Glutamatergic neuron (in vitro differentiated cells): ENCODE results near the gene TP53TG5. TPM values are rescaled to one million over a fixed set of nuclear protein-coding genes. Genes with fewer than 3 reads are reported as not detected.

Experiments
- DNase-seq: peaks from one replicate; pipeline ENCODE4 v3.0.0; 2022
- H3K27ac Mint-ChIP-seq: one replicate; pipeline ENCODE4 v1.8.0; 2020; ENCODE audit warnings: mild to moderate bottlenecking, mixed read lengths, inconsistent platforms; ENCODE audit not compliant: unreplicated experiment
- H3K27me3 Mint-ChIP-seq: one replicate; pipeline ENCODE4 v1.8.0; 2020; ENCODE audit warnings: mild to moderate bottlenecking, moderate library complexity, mixed read lengths, inconsistent platforms; ENCODE audit not compliant: unreplicated experiment
- H3K36me3 Mint-ChIP-seq: one replicate; pipeline ENCODE4 v1.8.0; 2020; ENCODE audit warnings: mild to moderate bottlenecking, mixed read lengths, inconsistent platforms; ENCODE audit not compliant: unreplicated experiment
- H3K4me1 Mint-ChIP-seq: one replicate; pipeline ENCODE4 v1.8.0; 2020; ENCODE audit warnings: mild to moderate bottlenecking, low read depth, mixed read lengths, inconsistent platforms; ENCODE audit not compliant: unreplicated experiment
- H3K4me3 Mint-ChIP-seq: one replicate; pipeline ENCODE4 v1.8.0; 2020; ENCODE audit warnings: mild to moderate bottlenecking, mixed read lengths, inconsistent platforms; ENCODE audit not compliant: unreplicated experiment
- H3K9me3 Mint-ChIP-seq: one replicate; pipeline ENCODE4 v1.8.0; 2020; ENCODE audit warnings: mild to moderate bottlenecking, moderate library complexity, mixed read lengths, inconsistent platforms; ENCODE audit not compliant: unreplicated experiment
- CTCF ChIP-seq: fragments of 200-600 bp; sonication (generic); IDR thresholded peaks from one replicate; pipeline ENCODE4 v1.5.0; 2021; ENCODE audit not compliant: partially characterized antibody, unreplicated experiment
- total RNA-seq: library from RNA; stranded (reverse); fragmentation: NEBNext Ultra II Directional; extraction: Animal tissue kit (Norgen Biotek cat#: 25700); gene quantifications from one replicate; pipeline ENCODE4 v1.2.1, GENCODE V29; 2021; ENCODE audit not compliant: unreplicated experiment

The TP53TG5 gene
- total RNA-seq, 1 donor from 2014 or later: not detected

GRCh38 chr20:45407783-45408645, 29.9 kb upstream of the TP53TG5 start, which contains the start of gene DBNDD2:
TSS of gene DBNDD2 (plus strand) at chr20:45408289. CDS start at chr20:45408468, 179 bp downstream.
- Mint-ChIP-seq H3K4me3 (peak within 1 kb of the TSS; percentile 82), H3K4me1 (no peaks in the 10 kb centered on the region), H3K36me3 (no peaks in the 10 kb centered on the region), H3K27me3 (peaks cover 16% of the 10 kb centered on the region), H3K9me3 (peaks cover 5% of the 10 kb centered on the region), H3K27ac (no peak within 1 kb of the TSS)
- no peak for TF ChIP-seq CTCF
- DNase-seq: no peak

DNA sequence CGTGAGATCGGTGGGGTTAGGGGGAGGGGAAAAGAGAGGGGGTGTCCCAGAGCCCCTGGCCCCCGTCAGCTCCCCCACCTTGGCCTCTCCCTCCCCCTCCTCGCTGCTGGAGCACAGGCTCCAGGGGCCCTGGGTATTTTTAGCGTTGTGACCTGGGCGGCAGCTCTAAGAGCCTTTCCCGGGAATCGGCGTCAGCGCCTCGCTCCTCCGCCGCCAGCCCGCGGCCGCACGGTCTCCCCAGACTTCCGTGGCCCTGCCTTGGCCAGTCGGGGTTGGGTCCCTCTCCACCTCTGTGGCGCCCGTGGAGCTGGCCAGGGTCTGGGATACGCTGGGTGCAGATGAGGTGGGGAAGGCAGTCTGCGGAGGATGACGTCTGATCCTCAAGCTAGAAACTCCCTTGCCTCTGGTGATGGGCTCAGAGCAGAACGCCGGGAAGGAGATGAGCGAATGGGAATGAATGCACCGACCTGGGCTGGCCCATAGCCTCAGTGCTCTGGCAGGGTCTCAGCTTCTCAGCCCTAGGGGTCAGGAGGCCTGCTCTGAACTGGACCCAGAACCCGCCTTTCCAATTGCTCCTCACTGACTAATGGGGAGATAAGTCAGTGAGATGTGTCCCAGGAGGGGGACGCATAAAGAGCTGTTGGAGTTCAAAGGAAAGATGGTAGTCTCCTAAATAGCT, 29.1 kb upstream of the TP53TG5 start:
- peak; percentile 40 for DNase-seq
- no peaks in the 10 kb centered on the region for H3K36me3 Mint-ChIP-seq
- H3K4me3 Mint-ChIP-seq: peak overlapping the region; percentile 82
- peaks cover 14% of the 10 kb centered on the region for H3K27me3 Mint-ChIP-seq
- no peaks in the 10 kb centered on the region for H3K4me1 Mint-ChIP-seq
- TF ChIP-seq CTCF: no peak
- H3K27ac Mint-ChIP-seq: no peak overlapping the region
- H3K9me3 Mint-ChIP-seq: peaks cover 5% of the 10 kb centered on the region

DNA sequence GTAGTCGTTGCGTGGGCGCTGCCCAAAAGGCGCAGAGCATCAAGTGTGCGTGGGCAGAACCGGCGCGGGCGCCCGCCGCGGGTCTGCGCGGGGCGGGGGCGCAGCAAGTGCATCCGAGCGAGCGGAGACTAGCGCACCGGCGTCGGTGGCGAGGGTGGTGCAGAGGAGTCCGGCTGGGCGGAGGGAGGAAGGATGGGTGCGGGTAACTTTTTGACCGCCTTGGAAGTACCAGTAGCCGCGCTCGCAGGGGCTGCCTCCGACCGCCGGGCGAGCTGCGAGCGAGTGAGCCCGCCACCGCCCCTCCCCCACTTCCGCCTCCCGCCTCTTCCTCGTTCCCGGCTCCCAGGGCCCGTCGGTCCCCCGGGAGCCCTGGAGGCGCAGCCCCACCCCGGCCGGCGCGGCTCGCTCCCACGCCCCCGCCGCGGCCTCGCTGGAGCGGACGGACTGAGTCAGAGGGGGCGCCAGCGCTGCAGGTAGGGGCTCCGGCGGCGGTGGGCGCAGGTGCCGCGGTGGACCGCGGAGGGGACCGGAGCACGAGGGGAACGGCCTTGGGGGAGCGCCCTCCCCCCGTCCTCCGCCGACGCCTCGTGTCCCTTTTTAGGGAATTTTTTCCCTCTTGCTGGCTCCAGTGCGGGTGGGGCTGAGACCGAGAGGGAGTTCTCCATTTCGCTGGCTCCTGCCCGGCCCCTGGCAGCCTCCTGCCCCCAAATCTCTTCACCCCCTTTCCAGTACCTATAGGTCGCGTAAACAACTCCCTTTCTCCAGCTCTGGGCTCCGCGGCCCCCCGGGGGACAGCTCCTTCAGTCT, 28.3 kb upstream of the TP53TG5 start:
- Mint-ChIP-seq H3K9me3 (peaks cover 11% of the 10 kb centered on the region), H3K27ac (no peak overlapping the region), H3K36me3 (peaks cover 7% of the 10 kb centered on the region), H3K4me1 (no peaks in the 10 kb centered on the region), H3K4me3 (peak overlapping the region; percentile 82), H3K27me3 (peaks cover 17% of the 10 kb centered on the region)
- DNase-seq: peak; percentile 56
- TF ChIP-seq CTCF: no peak

DNA sequence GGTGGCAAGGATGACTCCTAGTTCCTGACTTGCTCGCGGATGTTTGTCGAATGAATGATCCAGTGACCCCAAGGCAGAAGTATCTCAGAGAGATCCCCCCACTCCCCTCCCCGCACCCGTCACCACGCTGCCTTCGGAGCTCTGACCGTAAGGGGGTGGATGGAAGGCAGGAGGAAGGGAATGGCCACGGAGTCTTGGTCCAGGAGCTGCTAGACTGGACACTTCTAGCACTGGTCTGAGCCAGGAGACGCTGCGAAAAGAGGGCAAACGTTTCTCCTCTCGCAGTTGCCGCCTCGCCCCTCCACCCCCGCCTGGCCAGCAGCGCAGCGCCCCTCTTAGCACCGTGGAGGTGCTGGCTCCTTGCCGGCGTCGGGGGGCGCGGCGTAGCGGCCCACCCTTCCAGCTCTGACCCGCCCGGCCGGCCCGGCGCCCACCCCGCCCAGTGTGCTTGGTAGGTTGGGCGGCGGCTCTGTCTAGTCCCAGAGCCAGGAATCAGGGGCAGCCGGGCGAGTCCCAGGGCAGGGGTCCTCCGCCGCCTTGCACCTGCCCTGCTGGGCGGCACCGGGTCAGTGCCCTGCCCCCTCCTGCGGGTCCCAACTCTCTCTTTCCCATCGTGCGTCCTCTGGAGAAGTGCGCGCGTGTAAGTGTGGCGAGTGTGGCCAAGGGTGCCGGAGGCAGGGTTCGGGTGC, 27.6 kb upstream of the TP53TG5 start:
- Mint-ChIP-seq H3K27ac (no peak overlapping the region), H3K9me3 (peaks cover 13% of the 10 kb centered on the region)

More for the DNA sequence above, 27.6 kb upstream of the TP53TG5 start:
- peak; percentile 31 for DNase-seq
- TF ChIP-seq CTCF: no peak
- peaks cover 10% of the 10 kb centered on the region for H3K36me3 Mint-ChIP-seq
- H3K4me3 Mint-ChIP-seq: peak overlapping the region; percentile 82
- peaks cover 16% of the 10 kb centered on the region for H3K27me3 Mint-ChIP-seq
- no peaks in the 10 kb centered on the region for H3K4me1 Mint-ChIP-seq
